K562 (cell line): ENCODE data around the gene TCF12.

Experiments
- JUNB ChIP-seq: fragments of 450-650 bp; formaldehyde crosslinking; conservative IDR thresholded peaks from 2 replicates; pipeline ENCODE4 v1.4.0; 2020; ENCODE audit warnings: mild to moderate bottlenecking
- PREB ChIP-seq: sonication (generic); formaldehyde crosslinking; IDR thresholded peaks from 2 replicates; pipeline ENCODE4 v1.8.1; 2023; ENCODE audit warnings: mild to moderate bottlenecking, missing genetic modification reagents
- SREBF1 ChIP-seq: fragments of 150-350 bp; IDR thresholded peaks from 2 replicates; pipeline ENCODE4 v1.6.1; 2014; ENCODE audit warnings: antibody characterized with exemption, low read depth, low read length, borderline replicate concordance
- ZNF57 ChIP-seq: fragments of 450-650 bp; formaldehyde crosslinking; IDR thresholded peaks from 2 replicates; pipeline ENCODE4 v1.4.0; 2020; ENCODE audit warnings: mild to moderate bottlenecking, moderate library complexity
- ZNF785 ChIP-seq: fragments of 250-450 bp; sonication (Bioruptor Pico); IDR thresholded peaks from 2 replicates; pipeline ENCODE4 v1.4.0; 2020; ENCODE audit warnings: mild to moderate bottlenecking

GRCh38 chr15:57216288-57216687 is 297.8 kb downstream of the TCF12 start:
- no peak for TF ChIP-seq PREB (CRISPR knock-in tag)
- no peak for TF ChIP-seq ZNF57
- TF ChIP-seq SREBF1: no peak
- TF ChIP-seq JUNB: no peak
- no peak for TF ChIP-seq ZNF785 (CRISPR knock-in tag)
